ENCODE results near the gene SNX4. TPM values are rescaled to one million over a fixed set of nuclear protein-coding genes. Genes with fewer than 3 reads are reported as not detected.
A peak's percentile ranks its signal among the peaks of the same experiment; 100 is the strongest.

Gene SNX4
- total and polyA plus RNA-seq, 2 of the 4 experiments (the other 2 are of a cell fraction), result 10.7 to 25.6 TPM

DNA sequence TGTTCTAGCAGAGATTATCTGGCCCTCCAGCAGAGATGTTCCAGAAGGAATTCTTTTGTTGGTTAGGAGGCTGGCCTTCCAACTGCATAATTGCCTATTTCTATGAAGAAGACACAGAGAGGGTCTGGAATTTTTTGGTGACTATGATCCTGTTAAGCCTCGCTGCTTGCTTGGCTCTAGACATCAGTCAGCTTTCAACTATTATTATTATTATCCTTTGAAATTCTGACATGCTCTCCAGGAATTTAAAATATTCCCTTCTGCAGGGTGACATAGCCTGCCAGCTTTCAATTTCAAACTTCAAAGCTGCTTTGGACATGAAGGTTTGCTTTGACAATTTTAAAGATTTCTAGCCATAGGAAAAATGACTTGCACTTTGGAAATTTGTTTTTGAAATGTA is 118.6 kb downstream of the SNX4 start:
- no CpG with 5 or more reads among the region's 1 CpG for WGBS, 2 experiments (ENCODE audit: extremely low coverage in 2 of 2, insufficient read length in 1 of 2)
- Histone ChIP-seq H3K56ac (ENCODE audit: extremely low read depth, insufficient read depth, low read length) (no peak overlapping the region), H3K36me3 (ENCODE audit: control insufficient read depth, insufficient read depth, low read length) (no peaks in the 10 kb centered on the region), H4K20me1 (ENCODE audit: insufficient read depth, low read length) (no peaks in the 10 kb centered on the region), H4K5ac (ENCODE audit: low read depth, low read length) (no peak overlapping the region), H2BK120ac (ENCODE audit: low read depth, low read length) (peak overlapping the region; percentile 83), H3K27ac (ENCODE audit: insufficient read depth, low read length) (no peak overlapping the region), H4K8ac (ENCODE audit: low read depth in 2 of 2, low read length in 2 of 2) (peak overlapping the region in 1 of 2 experiments; percentile 54; a peak in 2 of 4 replicates), H3K4me3 (ENCODE audit: insufficient read depth, low read depth, low read length) (no peak overlapping the region), H2AK5ac (ENCODE audit: low read depth, low read length) (no peak overlapping the region), H3K79me1 (ENCODE audit: low read depth in 1 of 2, low read length in 2 of 2) (no peaks in the 10 kb centered on the region), H3K18ac (ENCODE audit: low read depth, low read length) (no peak overlapping the region; the same call in 1 of the 2 replicates), H2BK5ac (ENCODE audit: low read depth, low read length, poor library complexity, severe bottlenecking) (no peak overlapping the region), H3K4me1 (ENCODE audit: control insufficient read depth, insufficient read depth, low read length) (peaks cover 7% of the 10 kb centered on the region; the same call in 1 of the 2 replicates), H3K9ac (ENCODE audit: low read depth, low read length) (no peak overlapping the region; the same call in 1 of the 2 replicates), H2AFZ (replicated peaks; ENCODE audit: low read length, poor library complexity) (no peak overlapping the region), H3K9me1 (ENCODE audit: insufficient read depth, low read length) (peaks cover 3% of the 10 kb centered on the region; the same call in 1 of the 2 replicates), H3K4me2 (ENCODE audit: low read depth, low read length) (peak overlapping the region; percentile 17; the same call in 1 of the 2 replicates), H4K91ac (ENCODE audit: insufficient read depth, low read depth, low read length) (no peak overlapping the region; the same call in 1 of the 2 replicates), H3K4ac (ENCODE audit: low read depth, low read length) (no peak overlapping the region; the same call in 1 of the 2 replicates), H2BK15ac (ENCODE audit: low read depth, low read length) (no peak overlapping the region), H3K9me3 (ENCODE audit: control insufficient read depth, insufficient read depth, low read length) (no peaks in the 10 kb centered on the region), H3K23ac (ENCODE audit: low read depth, low read length) (peak overlapping the region; percentile 71; the same call in 1 of the 2 replicates), H2AK9ac (replicated peaks; ENCODE audit: low read depth, low read length, poor library complexity) (no peak overlapping the region), H2BK20ac (ENCODE audit: low read depth, low read length) (peak overlapping the region; percentile 86; the same call in 1 of the 2 replicates), H3K14ac (replicated peaks; ENCODE audit: low read depth, low read length) (peak overlapping the region; percentile 80; the same call in 1 of the 2 replicates), H3K27me3 (ENCODE audit: control insufficient read depth, insufficient read depth, low read length) (no peaks in the 10 kb centered on the region)
- DNase-seq (peak; percentile 48), ATAC-seq (ENCODE audit: low read depth) (peak; percentile 74)
- in situ Hi-C loops (cut with MboI; ENCODE audit: low sequenced_read_pairs) (no loop called here), intact Hi-C loops (cut with micrococcal nuclease) (loop anchor here (2.0 kb wide), 1 partner anchor 15 kb away; no protein-coding TSS in a partner anchor), dilution Hi-C loops (cut with HindIII; ENCODE audit: low sequenced_read_pairs, unreplicated experiment) (no loop called here)
- POLR2A ChIA-PET (ENCODE audit: unreplicated experiment), result no interaction called here
- no peak for TF ChIP-seq RFX5 (IDR thresholded peaks at IDR 0.05; ENCODE audit: low read depth, low read length)
- no peak for TF ChIP-seq BHLHE40 (IDR thresholded peaks at IDR 0.05; ENCODE audit: low read depth, low read length)
- no peak for TF ChIP-seq MXI1 (IDR thresholded peaks at IDR 0.05; ENCODE audit: borderline replicate concordance, low read depth, low read length)
- no peak for TF ChIP-seq SMC3 (IDR thresholded peaks at IDR 0.05; ENCODE audit: low read depth, low read length)
- no peak for TF ChIP-seq NFE2L2 (IDR thresholded peaks at IDR 0.05; ENCODE audit: low read depth, low read length)
- TF ChIP-seq, protein P1, sequence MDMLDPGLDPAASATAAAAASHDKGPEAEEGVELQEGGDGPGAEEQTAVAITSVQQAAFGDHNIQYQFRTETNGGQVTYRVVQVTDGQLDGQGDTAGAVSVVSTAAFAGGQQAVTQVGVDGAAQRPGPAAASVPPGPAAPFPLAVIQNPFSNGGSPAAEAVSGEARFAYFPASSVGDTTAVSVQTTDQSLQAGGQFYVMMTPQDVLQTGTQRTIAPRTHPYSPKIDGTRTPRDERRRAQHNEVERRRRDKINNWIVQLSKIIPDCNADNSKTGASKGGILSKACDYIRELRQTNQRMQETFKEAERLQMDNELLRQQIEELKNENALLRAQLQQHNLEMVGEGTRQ (IDR thresholded peaks at IDR 0.05; ENCODE audit: low read depth, low read length), result no peak
- TF ChIP-seq CHD1 (IDR thresholded peaks at IDR 0.05; ENCODE audit: low read depth, low read length), result no peak
- TF ChIP-seq RCOR1 (IDR thresholded peaks at IDR 0.05; ENCODE audit: insufficient replicate concordance, low read length), result no peak
- CTCF ChIA-PET, result no interaction called here
- no TSS peak for BruUV-seq (replicated peaks)
